ENCODE data around the gene URI1. TPM values are rescaled to one million over a fixed set of nuclear protein-coding genes. Genes with fewer than 3 reads are reported as not detected.

Gene URI1
- total RNA-seq, 1 donor, result 86.1 TPM

DNA sequence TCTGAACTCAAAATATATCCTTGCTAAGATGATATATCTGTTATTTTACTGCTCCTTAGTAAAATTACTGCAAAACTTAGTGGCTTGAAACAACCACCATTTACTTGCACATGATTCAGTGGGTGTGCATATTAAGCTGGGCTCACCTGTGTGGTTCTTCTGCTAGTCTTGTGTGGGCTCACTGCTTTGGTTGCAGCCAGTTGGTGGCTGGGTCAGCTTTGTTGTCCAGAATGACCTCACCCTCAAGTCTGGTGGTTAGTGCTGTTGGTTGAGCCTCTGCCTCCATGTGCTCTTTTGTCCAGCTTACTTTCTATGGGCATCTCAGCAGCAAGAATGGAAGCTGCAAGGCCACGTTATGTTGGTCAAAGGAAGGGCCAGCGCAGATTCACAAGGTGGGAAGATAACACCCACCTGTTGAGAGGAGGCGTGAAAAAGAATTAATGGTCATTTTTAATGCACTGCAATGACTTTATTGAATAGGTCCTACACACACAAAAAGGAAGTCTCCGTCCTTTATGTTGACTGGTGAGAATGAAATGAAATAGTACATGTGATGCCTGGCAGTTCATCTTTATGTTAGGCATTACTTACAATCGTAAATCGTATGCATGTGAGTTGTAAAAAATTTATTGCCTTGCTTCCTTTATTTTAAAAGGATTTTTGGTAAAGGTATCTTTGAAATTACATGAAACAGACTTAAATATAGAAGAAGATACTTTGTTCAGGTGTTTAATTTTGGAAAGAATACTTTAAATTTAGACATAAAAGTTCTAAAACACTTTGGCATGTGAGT lies 34.3 kb downstream of the URI1 start:
- Histone ChIP-seq H2AFZ (ENCODE audit: low read length) (no peak overlapping the region), H3K36me3 (ENCODE audit: insufficient read depth, low read length) (no peaks in the 10 kb centered on the region), H3K27me3 (ENCODE audit: insufficient read depth, low read length) (no peaks in the 10 kb centered on the region), H4K20me1 (ENCODE audit: insufficient read depth, low read length) (peaks cover 19% of the 10 kb centered on the region), H3K27ac (ENCODE audit: low read depth, low read length) (no peak overlapping the region), H3K4me2 (ENCODE audit: insufficient read depth, low read length) (no peak overlapping the region), H3K9me3 (ENCODE audit: low read depth, low read length) (no peaks in the 10 kb centered on the region), H3K79me2 (ENCODE audit: insufficient read depth, low read length) (peaks cover 84% of the 10 kb centered on the region), H3K4me1 (ENCODE audit: insufficient read depth, low read length) (no peaks in the 10 kb centered on the region), H3K4me3 (ENCODE audit: insufficient read depth, low read length) (no peak overlapping the region)
- TF ChIP-seq CTCF (IDR thresholded peaks at IDR 0.05; ENCODE audit: extremely low read depth, low read depth, low read length), result no peak
- no peak for DNase-seq (ENCODE audit: insufficient read length, low spot score, missing footprints)

DNA sequence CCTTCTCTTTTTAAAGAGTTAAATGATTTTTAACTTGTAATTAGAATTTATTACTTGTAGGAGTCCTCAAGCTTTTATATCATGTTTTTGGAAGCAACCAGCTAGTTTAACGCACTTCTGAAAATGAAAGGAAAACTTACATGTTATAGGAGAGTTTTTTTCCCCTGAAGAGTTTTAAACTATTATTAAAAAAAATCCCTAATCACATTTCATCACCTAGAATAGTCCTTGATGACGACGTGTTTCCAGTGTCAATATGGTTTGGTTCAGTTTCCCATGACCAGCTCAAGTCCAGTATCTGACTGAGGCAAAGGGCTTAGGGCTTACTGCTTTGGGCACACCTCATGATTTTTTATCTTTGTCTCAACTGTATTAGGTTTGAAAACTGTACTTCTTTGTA lies 36.0 kb downstream of the URI1 start:
- Histone ChIP-seq H3K27ac (ENCODE audit: low read depth, low read length) (peak overlapping the region; percentile 19), H3K4me3 (ENCODE audit: insufficient read depth, low read length) (no peak overlapping the region), H2AFZ (ENCODE audit: low read length) (no peak overlapping the region), H4K20me1 (ENCODE audit: insufficient read depth, low read length) (peaks cover 20% of the 10 kb centered on the region), H3K4me2 (ENCODE audit: insufficient read depth, low read length) (peak overlapping the region; percentile 39), H3K9me3 (ENCODE audit: low read depth, low read length) (no peaks in the 10 kb centered on the region), H3K27me3 (ENCODE audit: insufficient read depth, low read length) (no peaks in the 10 kb centered on the region), H3K4me1 (ENCODE audit: insufficient read depth, low read length) (no peaks in the 10 kb centered on the region), H3K36me3 (ENCODE audit: insufficient read depth, low read length) (no peaks in the 10 kb centered on the region), H3K79me2 (ENCODE audit: insufficient read depth, low read length) (peaks cover 83% of the 10 kb centered on the region)
- no peak for TF ChIP-seq CTCF (IDR thresholded peaks at IDR 0.05; ENCODE audit: extremely low read depth, low read depth, low read length)
- no peak for DNase-seq (ENCODE audit: insufficient read length, low spot score, missing footprints)

- Histone ChIP-seq H3K4me3 (ENCODE audit: insufficient read depth, low read length) (no peak overlapping the region), H3K27me3 (ENCODE audit: insufficient read depth, low read length) (no peaks in the 10 kb centered on the region), H3K4me1 (ENCODE audit: insufficient read depth, low read length) (no peaks in the 10 kb centered on the region), H3K27ac (ENCODE audit: low read depth, low read length) (no peak overlapping the region), H3K9me3 (ENCODE audit: low read depth, low read length) (no peaks in the 10 kb centered on the region), H2AFZ (ENCODE audit: low read length) (no peak overlapping the region), H3K36me3 (ENCODE audit: insufficient read depth, low read length) (peaks cover 6% of the 10 kb centered on the region), H3K79me2 (ENCODE audit: insufficient read depth, low read length) (peaks cover 69% of the 10 kb centered on the region), H4K20me1 (ENCODE audit: insufficient read depth, low read length) (peaks cover 10% of the 10 kb centered on the region), H3K4me2 (ENCODE audit: insufficient read depth, low read length) (no peak overlapping the region)
- TF ChIP-seq CTCF (IDR thresholded peaks at IDR 0.05; ENCODE audit: extremely low read depth, low read depth, low read length), result no peak
- no peak for DNase-seq (ENCODE audit: insufficient read length, low spot score, missing footprints)
Measured at GRCh38 chr19:29983568-29983967, 41.5 kb downstream of the URI1 start.

DNA sequence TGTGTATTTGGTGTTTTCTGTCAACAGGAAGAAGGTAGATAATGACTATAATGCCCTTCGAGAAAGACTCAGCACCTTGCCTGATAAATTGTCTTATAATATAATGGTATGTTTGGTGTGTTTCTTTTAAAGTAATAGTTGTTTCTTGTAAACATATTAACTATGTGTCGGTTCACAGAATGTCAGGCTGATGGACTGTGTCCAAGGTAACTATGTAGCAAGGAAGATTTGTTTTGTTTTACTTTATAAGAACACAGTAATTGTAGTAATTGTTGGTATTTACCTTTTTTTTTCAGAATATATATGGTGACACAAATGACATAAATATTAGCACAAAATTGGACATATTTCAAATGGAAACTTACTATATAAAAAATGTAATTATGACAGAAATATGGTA lies 43.2 kb downstream of the URI1 start:
- Histone ChIP-seq H3K36me3 (ENCODE audit: insufficient read depth, low read length) (peaks cover 8% of the 10 kb centered on the region), H3K79me2 (ENCODE audit: insufficient read depth, low read length) (peaks cover 59% of the 10 kb centered on the region)

More for the DNA sequence above, 43.2 kb downstream of the URI1 start:
- Histone ChIP-seq H3K27ac (ENCODE audit: low read depth, low read length) (no peak overlapping the region), H3K27me3 (ENCODE audit: insufficient read depth, low read length) (no peaks in the 10 kb centered on the region), H3K4me2 (ENCODE audit: insufficient read depth, low read length) (no peak overlapping the region), H2AFZ (ENCODE audit: low read length) (no peak overlapping the region), H3K9me3 (ENCODE audit: low read depth, low read length) (no peaks in the 10 kb centered on the region), H3K4me3 (ENCODE audit: insufficient read depth, low read length) (no peak overlapping the region), H4K20me1 (ENCODE audit: insufficient read depth, low read length) (peaks cover 10% of the 10 kb centered on the region), H3K4me1 (ENCODE audit: insufficient read depth, low read length) (no peaks in the 10 kb centered on the region)
- no peak for TF ChIP-seq CTCF (IDR thresholded peaks at IDR 0.05; ENCODE audit: extremely low read depth, low read depth, low read length)
- no peak for DNase-seq (ENCODE audit: insufficient read length, low spot score, missing footprints)
